Keratinocyte (primary cell): ENCODE results near the gene MAPK7.

ENCODE experiments used
- CTCF ChIP-seq, 3 experiments: IDR thresholded peaks in 1 of 3; conservative IDR thresholded peaks in 1 of 3; optimal IDR thresholded peaks in 1 of 3; 2 replicates in 2 of 3; 3 replicates in 1 of 3; pipeline versions ENCODE3 to v1.5.1; 2011; ENCODE audit warnings: low read length in 3 of 3, mild to moderate bottlenecking in 3 of 3, moderate library complexity in 2 of 3, control low read depth in 1 of 3, inconsistent platforms in 1 of 3; ENCODE audit not compliant: insufficient read depth in 2 of 3; ENCODE audit errors: extremely low read depth in 1 of 3
- EZH2 ChIP-seq: IDR thresholded peaks from one replicate; pipeline ENCODE4 v1.6.1; 2012; ENCODE audit warnings: inconsistent platforms, mild to moderate bottlenecking, low read length, moderate library complexity

DNA sequence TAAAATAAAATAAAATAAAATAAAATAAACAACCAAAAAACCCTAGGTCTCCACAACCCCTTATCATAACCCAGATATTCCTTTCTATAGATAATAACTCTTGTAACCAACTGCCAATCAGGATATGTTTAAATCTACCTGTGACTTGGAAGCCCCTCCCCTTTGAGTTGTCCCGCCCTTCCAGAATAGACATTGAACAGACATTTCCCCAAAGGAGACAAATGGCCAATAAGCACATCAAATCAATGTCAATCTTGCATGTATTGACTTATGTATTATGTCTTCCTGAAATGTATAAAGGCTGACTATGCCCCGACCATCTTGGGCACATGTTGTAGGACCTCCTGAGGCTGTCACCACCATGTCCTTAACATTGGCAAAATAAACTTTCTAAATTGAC is 1.5 kb upstream of the MAPK7 start:
- TF ChIP-seq EZH2 (no peak), CTCF (optimal IDR thresholded peaks at IDR 0.05 in 1 of 3, IDR thresholded peaks at IDR 0.05 in 1 of 3, conservative IDR thresholded peaks at IDR 0.05 in 1 of 3; ENCODE audit: extremely low read depth in 1 of 3, insufficient read depth in 2 of 3, low read length in 3 of 3) (no peak)
